HL-60 (cell line): Measurements from ENCODE around the gene MST1R.

Experiments used
- DNase-seq, 2 experiments: peaks; one replicate each; pipeline ENCODE4 v3.0.0-alpha.2; 2010 to 2020; ENCODE audit warnings: low read depth in 1 of 2, low spot score in 1 of 2
- H3K27ac ChIP-seq: fragments of 250-450 bp; sonication (Bioruptor Pico); replicated peaks from 2 replicates; pipeline ENCODE4 v1.5.1; 2020; ENCODE audit warnings: mild to moderate bottlenecking, moderate library complexity
- H3K27me3 ChIP-seq: fragments of 250-450 bp; sonication (Bioruptor Pico); 2 replicates; pipeline ENCODE4 v1.5.1; 2021; ENCODE audit warnings: mild to moderate bottlenecking, moderate library complexity; ENCODE audit not compliant: insufficient read depth, poor library complexity, severe bottlenecking
- H3K4me3 ChIP-seq: replicated peaks from 2 replicates; pipeline ENCODE4 v1.5.1; 2011; ENCODE audit warnings: mild to moderate bottlenecking, control low read depth, low read length; ENCODE audit not compliant: insufficient read depth
- GABPA ChIP-seq: IDR thresholded peaks from 2 replicates; pipeline ENCODE4 v1.6.1; 2012; ENCODE audit warnings: low read depth
- POLR2AphosphoS5 ChIP-seq: IDR thresholded peaks from 2 replicates; pipeline ENCODE4 v1.6.1; 2012; ENCODE audit warnings: low read depth
- SPI1 ChIP-seq: IDR thresholded peaks from 2 replicates; pipeline ENCODE4 v1.6.1; 2012; ENCODE audit warnings: low read depth, mild to moderate bottlenecking, borderline replicate concordance
- TF ChIP-seq, protein P1 (sequence below): IDR thresholded peaks from 2 replicates; pipeline ENCODE4 v1.6.1; 2012; ENCODE audit warnings: low read depth; ENCODE audit not compliant: insufficient replicate concordance
- TF ChIP-seq, protein P2 (sequence below): IDR thresholded peaks from one replicate; pipeline ENCODE4 v1.5.1; 2011; ENCODE audit warnings: low read length, control low read depth, inconsistent platforms; ENCODE audit not compliant: insufficient read depth

MST1R gene

DNA sequence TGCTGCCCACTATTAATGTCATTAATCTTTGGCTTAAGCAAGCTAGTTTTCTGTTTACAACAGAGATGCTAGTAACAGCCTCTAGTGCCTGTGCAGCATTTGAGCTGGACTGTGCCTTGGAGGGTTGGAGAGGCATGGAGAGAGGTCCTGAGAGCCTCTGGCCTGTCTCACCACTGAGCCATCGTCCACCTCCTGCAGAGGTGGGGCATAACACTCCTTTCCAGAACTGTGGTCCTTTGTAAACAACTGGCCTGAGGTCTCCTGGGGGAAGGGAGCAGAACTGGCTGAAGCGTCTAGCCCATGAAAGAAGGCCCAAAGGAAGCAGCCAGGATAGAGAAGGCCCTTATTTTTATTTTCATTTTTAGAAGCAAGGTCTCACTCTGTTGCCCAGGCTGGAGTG is 24.0 kb downstream of the MST1R start:
- TF ChIP-seq, protein P1, sequence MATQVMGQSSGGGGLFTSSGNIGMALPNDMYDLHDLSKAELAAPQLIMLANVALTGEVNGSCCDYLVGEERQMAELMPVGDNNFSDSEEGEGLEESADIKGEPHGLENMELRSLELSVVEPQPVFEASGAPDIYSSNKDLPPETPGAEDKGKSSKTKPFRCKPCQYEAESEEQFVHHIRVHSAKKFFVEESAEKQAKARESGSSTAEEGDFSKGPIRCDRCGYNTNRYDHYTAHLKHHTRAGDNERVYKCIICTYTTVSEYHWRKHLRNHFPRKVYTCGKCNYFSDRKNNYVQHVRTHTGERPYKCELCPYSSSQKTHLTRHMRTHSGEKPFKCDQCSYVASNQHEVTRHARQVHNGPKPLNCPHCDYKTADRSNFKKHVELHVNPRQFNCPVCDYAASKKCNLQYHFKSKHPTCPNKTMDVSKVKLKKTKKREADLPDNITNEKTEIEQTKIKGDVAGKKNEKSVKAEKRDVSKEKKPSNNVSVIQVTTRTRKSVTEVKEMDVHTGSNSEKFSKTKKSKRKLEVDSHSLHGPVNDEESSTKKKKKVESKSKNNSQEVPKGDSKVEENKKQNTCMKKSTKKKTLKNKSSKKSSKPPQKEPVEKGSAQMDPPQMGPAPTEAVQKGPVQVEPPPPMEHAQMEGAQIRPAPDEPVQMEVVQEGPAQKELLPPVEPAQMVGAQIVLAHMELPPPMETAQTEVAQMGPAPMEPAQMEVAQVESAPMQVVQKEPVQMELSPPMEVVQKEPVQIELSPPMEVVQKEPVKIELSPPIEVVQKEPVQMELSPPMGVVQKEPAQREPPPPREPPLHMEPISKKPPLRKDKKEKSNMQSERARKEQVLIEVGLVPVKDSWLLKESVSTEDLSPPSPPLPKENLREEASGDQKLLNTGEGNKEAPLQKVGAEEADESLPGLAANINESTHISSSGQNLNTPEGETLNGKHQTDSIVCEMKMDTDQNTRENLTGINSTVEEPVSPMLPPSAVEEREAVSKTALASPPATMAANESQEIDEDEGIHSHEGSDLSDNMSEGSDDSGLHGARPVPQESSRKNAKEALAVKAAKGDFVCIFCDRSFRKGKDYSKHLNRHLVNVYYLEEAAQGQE: no peak
- no peak for TF ChIP-seq POLR2AphosphoS5
- TF ChIP-seq SPI1: no peak
- TF ChIP-seq, protein P2, sequence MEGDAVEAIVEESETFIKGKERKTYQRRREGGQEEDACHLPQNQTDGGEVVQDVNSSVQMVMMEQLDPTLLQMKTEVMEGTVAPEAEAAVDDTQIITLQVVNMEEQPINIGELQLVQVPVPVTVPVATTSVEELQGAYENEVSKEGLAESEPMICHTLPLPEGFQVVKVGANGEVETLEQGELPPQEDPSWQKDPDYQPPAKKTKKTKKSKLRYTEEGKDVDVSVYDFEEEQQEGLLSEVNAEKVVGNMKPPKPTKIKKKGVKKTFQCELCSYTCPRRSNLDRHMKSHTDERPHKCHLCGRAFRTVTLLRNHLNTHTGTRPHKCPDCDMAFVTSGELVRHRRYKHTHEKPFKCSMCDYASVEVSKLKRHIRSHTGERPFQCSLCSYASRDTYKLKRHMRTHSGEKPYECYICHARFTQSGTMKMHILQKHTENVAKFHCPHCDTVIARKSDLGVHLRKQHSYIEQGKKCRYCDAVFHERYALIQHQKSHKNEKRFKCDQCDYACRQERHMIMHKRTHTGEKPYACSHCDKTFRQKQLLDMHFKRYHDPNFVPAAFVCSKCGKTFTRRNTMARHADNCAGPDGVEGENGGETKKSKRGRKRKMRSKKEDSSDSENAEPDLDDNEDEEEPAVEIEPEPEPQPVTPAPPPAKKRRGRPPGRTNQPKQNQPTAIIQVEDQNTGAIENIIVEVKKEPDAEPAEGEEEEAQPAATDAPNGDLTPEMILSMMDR: no peak
- TF ChIP-seq GABPA: no peak
- Histone ChIP-seq H3K4me3 (no peak overlapping the region), H3K27ac (no peak overlapping the region), H3K27me3 (no peaks in the 10 kb centered on the region)
- DNase-seq: no peak

DNA sequence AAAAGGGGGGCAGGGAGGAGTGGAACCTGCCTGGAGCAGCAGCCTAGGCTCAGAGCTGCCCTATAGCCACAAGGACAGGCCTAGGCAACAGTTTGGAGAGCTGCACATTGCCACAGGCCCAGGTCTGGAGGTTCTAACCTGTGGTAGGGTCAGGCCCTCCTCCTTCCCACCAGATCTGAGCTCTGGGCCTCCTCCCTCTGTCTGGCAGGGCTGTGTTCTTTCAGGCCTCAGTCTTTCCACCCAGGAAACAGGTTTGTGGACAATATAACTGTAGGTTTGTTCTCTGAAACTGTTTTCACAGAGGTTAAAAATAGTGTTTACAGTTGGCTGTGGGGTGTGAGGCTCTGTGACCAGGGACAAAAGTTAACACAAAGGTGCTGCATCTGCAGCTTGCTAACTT is 25.0 kb downstream of the MST1R start:
- H3K27me3 ChIP-seq: no peaks in the 10 kb centered on the region
- TF ChIP-seq, protein P2: no peak
- no peak for TF ChIP-seq POLR2AphosphoS5
- TF ChIP-seq, protein P1: no peak
- TF ChIP-seq GABPA: no peak
- TF ChIP-seq SPI1: no peak
- H3K27ac ChIP-seq: no peak overlapping the region
- H3K4me3 ChIP-seq: no peak overlapping the region
- DNase-seq: no peak

DNA sequence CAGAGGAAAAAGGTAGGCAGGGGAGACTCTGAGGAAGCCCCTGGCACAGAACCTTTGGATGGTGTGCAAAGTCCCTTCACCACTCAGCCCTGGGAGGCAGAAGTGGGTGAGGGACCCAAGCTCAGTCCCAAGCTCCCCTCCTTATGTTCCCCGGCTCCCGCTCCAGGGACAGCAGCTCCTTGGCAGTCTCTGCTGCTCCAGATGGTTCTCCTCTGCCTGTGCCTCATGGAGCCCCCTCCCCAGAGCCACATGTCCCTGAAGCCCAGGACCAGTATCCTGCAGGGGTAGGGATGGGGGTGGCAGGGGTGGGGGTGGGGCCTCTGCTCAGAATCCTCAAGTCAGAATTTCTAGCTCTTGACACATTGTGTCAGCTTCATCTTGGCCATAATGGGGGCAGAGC is 26.0 kb downstream of the MST1R start:
- no peak for DNase-seq
- no peaks in the 10 kb centered on the region for H3K27me3 ChIP-seq
- H3K4me3 ChIP-seq: no peak overlapping the region
- H3K27ac ChIP-seq: no peak overlapping the region
- TF ChIP-seq POLR2AphosphoS5 (no peak), GABPA (no peak), SPI1 (no peak)
- TF ChIP-seq, protein P2: no peak
- TF ChIP-seq, protein P1: no peak
